ENCODE results near the gene MVD. TPM values are rescaled to one million over a fixed set of nuclear protein-coding genes. Genes with fewer than 3 reads are reported as not detected.

Gene MVD
- total RNA-seq, 1 donor from 2014 or later: 40.0 TPM

GRCh38 chr16:88661468-88661867, 1.4 kb downstream of the MVD start:
- Mint-ChIP-seq H3K27me3 (ENCODE audit: low read depth) (no peaks in the 10 kb centered on the region), H3K9me3 (ENCODE audit: low read depth) (no peaks in the 10 kb centered on the region), H3K27ac (ENCODE audit: unreplicated experiment) (peak overlapping the region; percentile 6), H3K36me3 (ENCODE audit: low read depth) (no peaks in the 10 kb centered on the region), H3K4me1 (ENCODE audit: low read depth) (peaks cover 16% of the 10 kb centered on the region), H3K4me3 (ENCODE audit: unreplicated experiment) (peak overlapping the region; percentile 40)
- no peak for TF ChIP-seq CTCF (IDR thresholded peaks at IDR 0.05)
- no peak for DNase-seq (ENCODE audit: low spot score)

- Mint-ChIP-seq H3K4me1 (ENCODE audit: low read depth) (peaks cover 16% of the 10 kb centered on the region), H3K4me3 (ENCODE audit: unreplicated experiment) (no peak overlapping the region), H3K27ac (ENCODE audit: unreplicated experiment) (no peak overlapping the region), H3K27me3 (ENCODE audit: low read depth) (no peaks in the 10 kb centered on the region), H3K36me3 (ENCODE audit: low read depth) (peaks cover 5% of the 10 kb centered on the region), H3K9me3 (ENCODE audit: low read depth) (no peaks in the 10 kb centered on the region)
- no peak for TF ChIP-seq CTCF (IDR thresholded peaks at IDR 0.05)
- DNase-seq (ENCODE audit: low spot score): no peak
These were observed 3.7 kb downstream of the MVD start for GRCh38 chr16:88659160-88659559.

- Mint-ChIP-seq H3K27ac (ENCODE audit: unreplicated experiment) (no peak overlapping the region), H3K9me3 (ENCODE audit: low read depth) (no peaks in the 10 kb centered on the region), H3K36me3 (ENCODE audit: low read depth) (peaks cover 5% of the 10 kb centered on the region), H3K27me3 (ENCODE audit: low read depth) (no peaks in the 10 kb centered on the region), H3K4me3 (ENCODE audit: unreplicated experiment) (no peak overlapping the region), H3K4me1 (ENCODE audit: low read depth) (peaks cover 12% of the 10 kb centered on the region)
- no peak for DNase-seq (ENCODE audit: low spot score)
- TF ChIP-seq CTCF (IDR thresholded peaks at IDR 0.05): no peak
These were observed 4.2 kb downstream of the MVD start for GRCh38 chr16:88658714-88659113.

GRCh38 chr16:88657371-88657770, 5.5 kb downstream of the MVD start:
- Mint-ChIP-seq H3K4me1 (ENCODE audit: low read depth) (peaks cover 12% of the 10 kb centered on the region), H3K4me3 (ENCODE audit: unreplicated experiment) (no peak overlapping the region), H3K27me3 (ENCODE audit: low read depth) (no peaks in the 10 kb centered on the region), H3K27ac (ENCODE audit: unreplicated experiment) (no peak overlapping the region), H3K9me3 (ENCODE audit: low read depth) (no peaks in the 10 kb centered on the region), H3K36me3 (ENCODE audit: low read depth) (peaks cover 6% of the 10 kb centered on the region)
- no peak for DNase-seq (ENCODE audit: low spot score)
- no peak for TF ChIP-seq CTCF (IDR thresholded peaks at IDR 0.05)

- TF ChIP-seq CTCF (IDR thresholded peaks at IDR 0.05): no peak
- no peak overlapping the region for H3K4me3 Mint-ChIP-seq (ENCODE audit: unreplicated experiment)
- H3K9me3 Mint-ChIP-seq (ENCODE audit: low read depth): no peaks in the 10 kb centered on the region
- DNase-seq (ENCODE audit: low spot score): no peak
- H3K27me3 Mint-ChIP-seq (ENCODE audit: low read depth): no peaks in the 10 kb centered on the region
- no peak overlapping the region for H3K27ac Mint-ChIP-seq (ENCODE audit: unreplicated experiment)
- H3K4me1 Mint-ChIP-seq (ENCODE audit: low read depth): peaks cover 7% of the 10 kb centered on the region
- H3K36me3 Mint-ChIP-seq (ENCODE audit: low read depth): peaks cover 6% of the 10 kb centered on the region
These were observed 6.5 kb downstream of the MVD start for GRCh38 chr16:88656291-88656980.

Data from chondrocyte (in vitro differentiated cells).